GM13977 (cell line): ENCODE measurements around the gene SGK2.

Experiments
- DNase-seq: peaks from one replicate; pipeline ENCODE4 v3.0.0; 2012; ENCODE audit warnings: low spot score
- in situ Hi-C: fragments of 300-500 bp; cut with MboI; formaldehyde crosslinking; loops from one replicate; pipeline ENCODE4 v1.12.0; 2022; ENCODE audit warnings: low sequenced_read_pairs, low pct_unique_long_range_greater_than_20kb, mixed read lengths, inconsistent platforms; ENCODE audit not compliant: unreplicated experiment
- TF ChIP-seq, protein P1 (sequence below): IDR thresholded peaks from 2 replicates; pipeline ENCODE4 v1.5.1; 2012; ENCODE audit warnings: mild to moderate bottlenecking, control low read depth; ENCODE audit not compliant: insufficient read depth; ENCODE audit errors: extremely low read depth, missing control alignments

The SGK2 gene

DNA sequence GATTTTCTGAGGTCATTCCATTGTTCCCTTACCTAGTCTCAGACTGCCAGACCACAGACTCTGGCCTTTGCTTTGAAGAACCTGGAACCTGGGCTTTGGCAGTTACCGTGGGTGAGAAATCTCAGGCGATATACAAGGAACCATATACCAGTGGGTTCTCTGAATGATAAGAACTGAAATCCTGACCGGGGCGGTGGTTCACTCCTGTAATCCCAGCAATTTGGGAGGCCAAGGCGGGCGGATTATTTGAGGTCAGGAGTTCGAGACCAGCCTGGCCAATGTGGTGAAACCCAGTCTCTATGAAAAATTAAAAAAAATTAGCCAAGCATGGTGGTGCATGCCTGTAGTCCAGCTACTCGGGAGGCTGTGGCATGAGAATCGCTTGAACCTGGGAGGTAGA lies 14.3 kb upstream of the SGK2 start:
- DNase-seq: no peak
- in situ Hi-C loops: loop anchor here (25.0 kb wide), 1 partner anchor 543 kb away; no protein-coding TSS in a partner anchor
- TF ChIP-seq, protein P1, sequence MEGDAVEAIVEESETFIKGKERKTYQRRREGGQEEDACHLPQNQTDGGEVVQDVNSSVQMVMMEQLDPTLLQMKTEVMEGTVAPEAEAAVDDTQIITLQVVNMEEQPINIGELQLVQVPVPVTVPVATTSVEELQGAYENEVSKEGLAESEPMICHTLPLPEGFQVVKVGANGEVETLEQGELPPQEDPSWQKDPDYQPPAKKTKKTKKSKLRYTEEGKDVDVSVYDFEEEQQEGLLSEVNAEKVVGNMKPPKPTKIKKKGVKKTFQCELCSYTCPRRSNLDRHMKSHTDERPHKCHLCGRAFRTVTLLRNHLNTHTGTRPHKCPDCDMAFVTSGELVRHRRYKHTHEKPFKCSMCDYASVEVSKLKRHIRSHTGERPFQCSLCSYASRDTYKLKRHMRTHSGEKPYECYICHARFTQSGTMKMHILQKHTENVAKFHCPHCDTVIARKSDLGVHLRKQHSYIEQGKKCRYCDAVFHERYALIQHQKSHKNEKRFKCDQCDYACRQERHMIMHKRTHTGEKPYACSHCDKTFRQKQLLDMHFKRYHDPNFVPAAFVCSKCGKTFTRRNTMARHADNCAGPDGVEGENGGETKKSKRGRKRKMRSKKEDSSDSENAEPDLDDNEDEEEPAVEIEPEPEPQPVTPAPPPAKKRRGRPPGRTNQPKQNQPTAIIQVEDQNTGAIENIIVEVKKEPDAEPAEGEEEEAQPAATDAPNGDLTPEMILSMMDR: no peak

DNA sequence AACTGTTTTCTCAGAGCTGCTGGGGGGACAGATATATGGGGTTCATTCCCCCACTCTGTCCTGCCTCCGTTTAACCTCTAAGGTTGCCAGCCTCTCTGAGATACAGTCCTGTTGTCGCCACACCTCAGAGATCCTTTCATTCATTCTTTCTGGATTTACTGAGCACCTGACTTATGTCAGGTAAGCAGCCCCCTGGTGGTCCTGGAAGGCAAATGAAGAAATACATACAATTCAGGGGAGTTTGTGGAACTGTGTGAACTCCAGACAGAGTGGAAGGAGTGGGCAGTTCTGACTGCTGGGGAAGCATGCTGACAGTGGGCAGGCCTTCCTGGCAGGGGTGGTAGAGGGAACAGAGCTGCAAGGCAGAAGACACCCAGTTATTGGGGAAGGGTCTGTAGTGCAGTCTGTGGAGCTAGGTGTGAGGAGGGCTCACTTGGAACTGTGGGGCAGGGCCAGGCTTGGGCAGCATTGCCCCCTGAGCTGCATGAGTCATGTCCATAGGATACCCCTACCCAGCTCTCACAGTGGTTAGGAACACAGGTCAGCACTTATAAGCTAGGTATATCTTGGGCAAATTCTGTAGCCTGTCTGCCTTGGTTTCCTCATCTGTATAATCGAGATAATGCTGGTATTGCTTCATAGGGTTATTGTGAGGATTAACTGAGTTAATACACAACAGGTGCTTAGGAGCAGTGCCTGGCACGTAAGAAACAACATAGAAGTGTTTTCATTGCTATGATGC lies 12.8 kb upstream of the SGK2 start:
- TF ChIP-seq, protein P1: no peak
- in situ Hi-C loops: loop anchor here (25.0 kb wide), 1 partner anchor 541 kb away; no protein-coding TSS in a partner anchor
- no peak for DNase-seq

DNA sequence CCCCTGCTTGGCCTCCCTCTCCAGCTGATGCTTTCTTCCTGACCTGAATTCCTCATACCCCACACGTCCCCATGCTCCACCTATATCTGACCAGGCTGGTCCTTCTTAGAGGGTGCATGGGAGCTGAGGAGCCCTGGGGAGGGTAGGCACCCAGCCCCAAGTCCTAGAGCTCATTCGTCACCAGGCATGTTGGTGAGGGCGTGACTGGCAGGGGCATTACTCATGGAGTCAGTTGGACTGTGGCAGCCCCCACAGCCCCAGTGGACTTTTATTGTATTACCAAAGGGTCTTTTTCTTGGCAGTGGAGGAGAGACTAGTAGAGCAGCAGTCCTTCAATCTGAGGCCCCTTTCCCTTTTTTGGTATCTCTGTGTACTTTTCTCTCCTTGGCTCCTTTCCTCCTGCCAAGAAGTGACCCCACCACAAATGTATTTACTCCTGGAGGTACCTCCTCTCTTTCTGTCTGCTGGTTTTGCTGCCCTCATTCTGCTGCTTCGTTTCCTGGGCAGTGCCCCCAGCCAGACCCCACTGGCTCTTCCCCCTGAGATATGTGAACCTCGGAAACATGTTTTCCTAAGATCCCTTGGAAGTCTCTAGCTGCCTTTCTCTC lies 10.4 kb upstream of the SGK2 start:
- no peak for DNase-seq
- TF ChIP-seq, protein P1: no peak
- in situ Hi-C loops: loop anchor here (25.0 kb wide), 1 partner anchor 539 kb away; no protein-coding TSS in a partner anchor

DNA sequence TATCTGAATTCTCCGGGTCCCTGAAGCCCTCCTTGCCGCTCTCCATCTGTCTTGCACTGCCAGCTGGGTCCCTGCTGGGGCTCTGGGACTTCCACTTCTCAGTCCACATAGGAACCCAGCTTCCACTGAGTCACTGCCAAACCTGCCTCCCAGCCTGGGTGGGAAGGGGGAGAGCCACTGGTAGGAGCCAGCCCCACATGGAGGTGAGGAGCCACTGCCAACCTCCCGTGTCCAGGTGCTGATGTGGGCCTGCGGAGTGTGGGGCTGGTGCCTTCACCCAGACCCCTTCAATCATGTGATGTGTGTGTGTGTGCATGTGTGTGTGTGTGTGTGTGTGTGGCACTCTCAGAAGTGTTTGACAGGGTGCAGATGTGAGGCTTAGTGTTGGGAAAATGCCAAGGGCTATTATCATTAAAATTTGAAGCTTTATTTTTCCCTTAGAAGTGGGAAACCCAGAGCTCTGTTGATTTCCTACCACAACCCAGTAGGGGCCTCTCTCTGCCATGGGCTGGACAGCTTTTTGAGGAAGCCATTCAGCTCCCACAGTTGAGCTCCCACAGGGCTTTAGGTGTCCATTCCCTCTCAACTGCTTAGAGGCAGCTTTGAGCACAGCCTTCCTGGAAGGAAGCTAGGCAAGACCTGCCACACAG lies 9.3 kb upstream of the SGK2 start:
- no peak for DNase-seq
- in situ Hi-C loops: loop anchor here (25.0 kb wide), 1 partner anchor 538 kb away; no protein-coding TSS in a partner anchor
- TF ChIP-seq, protein P1: no peak

DNA sequence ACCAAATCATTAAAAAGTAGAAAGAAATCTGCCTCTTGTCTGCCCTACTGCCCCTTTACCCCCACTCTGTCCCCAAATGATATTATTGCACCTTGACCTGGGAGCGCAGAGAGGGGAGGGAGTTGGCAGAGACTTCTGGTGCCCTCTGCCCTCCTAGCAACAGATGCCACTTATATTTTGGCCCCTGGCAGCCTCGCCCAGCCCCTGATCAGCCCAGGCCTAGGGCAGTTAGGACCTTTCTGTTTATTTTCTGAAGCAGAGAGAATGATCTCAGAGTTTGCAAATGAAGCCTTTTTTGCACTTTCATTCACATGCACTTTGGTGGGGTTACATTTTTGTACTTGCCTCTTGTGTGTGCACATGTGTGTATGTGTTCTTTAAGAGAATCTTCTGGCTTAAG lies 8.4 kb upstream of the SGK2 start:
- TF ChIP-seq, protein P1: no peak
- in situ Hi-C loops: no loop called here
- DNase-seq: no peak

DNA sequence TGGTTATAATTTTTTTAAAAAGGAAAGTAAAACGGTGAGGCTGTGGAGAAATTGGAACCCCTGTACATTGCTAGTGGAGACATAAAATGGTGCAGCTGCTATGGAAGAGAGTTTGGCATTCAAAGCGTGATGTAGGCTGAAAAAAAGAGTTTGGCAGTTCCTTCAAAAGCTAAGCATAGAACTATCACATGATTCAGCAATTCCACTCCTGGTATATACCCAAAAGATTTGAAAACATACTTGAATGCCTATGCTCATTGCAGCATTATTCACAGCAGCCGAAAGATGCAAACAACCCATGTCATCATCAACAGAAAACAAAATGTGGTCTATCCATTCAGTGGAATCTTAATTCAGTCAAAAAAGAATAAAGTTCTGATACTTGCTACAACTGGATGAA lies 4.5 kb upstream of the SGK2 start:
- in situ Hi-C loops: no loop called here
- DNase-seq: no peak
- TF ChIP-seq, protein P1: no peak
